ENCODE results near the gene CLMN.
"Not testable (repeated sequence)": the region's sequence is repeated elsewhere in the genome, so short reads cannot be mapped to it uniquely, and the experiment has no call there.

The CLMN gene

GRCh38 chr14:95285566-95285965, 34.1 kb downstream of the CLMN start:
- DNase-seq (ENCODE audit: low spot score) = no peak

GRCh38 chr14:95283802-95284201, 35.9 kb downstream of the CLMN start:
- DNase-seq (ENCODE audit: low spot score) = not testable (repeated sequence)

DNA sequence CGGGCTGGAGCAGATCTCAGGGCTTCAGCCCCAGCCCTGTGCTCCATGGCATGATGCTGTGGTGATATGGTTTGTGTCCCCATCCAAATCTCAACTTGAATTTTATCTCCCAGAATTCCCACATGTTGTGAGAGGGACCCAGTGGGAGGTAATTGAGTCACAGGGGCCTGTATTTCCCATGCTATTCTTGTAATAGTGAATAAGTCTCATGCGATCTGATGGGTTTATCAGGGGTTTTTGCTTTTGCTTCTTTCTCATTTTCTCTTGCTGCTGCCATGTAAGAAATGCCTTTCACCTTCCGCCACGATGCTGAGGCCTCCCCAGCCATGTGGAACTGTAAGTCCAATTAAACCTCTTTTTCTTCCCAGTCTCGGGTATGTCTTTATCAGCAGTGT, 36.7 kb downstream of the CLMN start:
- DNase-seq (ENCODE audit: low spot score) = not testable (repeated sequence)

GRCh38 chr14:95282354-95282985, 37.2 kb downstream of the CLMN start:
- no peak for DNase-seq (ENCODE audit: low spot score)

GRCh38 chr14:95281560-95282176, 38.0 kb downstream of the CLMN start:
- DNase-seq (ENCODE audit: low spot score) = no peak

DNA sequence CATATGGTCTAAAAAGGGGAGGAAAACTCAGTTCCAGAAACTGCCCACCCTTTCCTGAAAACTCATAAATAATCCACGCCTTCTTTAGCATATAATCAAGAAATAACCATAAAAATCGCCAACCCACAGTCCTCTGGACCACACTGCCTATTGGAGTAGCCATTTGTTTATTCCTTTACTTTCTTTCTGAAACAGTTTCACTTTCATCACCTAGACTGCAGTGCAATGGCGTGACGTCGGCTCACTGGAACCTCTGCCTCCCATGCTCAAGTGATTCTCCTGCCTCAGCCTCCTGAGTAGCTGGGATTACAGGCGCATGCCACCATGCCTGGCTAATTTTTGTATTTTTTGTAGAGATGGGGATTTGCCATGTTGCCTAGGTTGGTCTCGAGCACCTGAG, 44.2 kb downstream of the CLMN start:
- no peak for DNase-seq (ENCODE audit: low spot score)

DNA sequence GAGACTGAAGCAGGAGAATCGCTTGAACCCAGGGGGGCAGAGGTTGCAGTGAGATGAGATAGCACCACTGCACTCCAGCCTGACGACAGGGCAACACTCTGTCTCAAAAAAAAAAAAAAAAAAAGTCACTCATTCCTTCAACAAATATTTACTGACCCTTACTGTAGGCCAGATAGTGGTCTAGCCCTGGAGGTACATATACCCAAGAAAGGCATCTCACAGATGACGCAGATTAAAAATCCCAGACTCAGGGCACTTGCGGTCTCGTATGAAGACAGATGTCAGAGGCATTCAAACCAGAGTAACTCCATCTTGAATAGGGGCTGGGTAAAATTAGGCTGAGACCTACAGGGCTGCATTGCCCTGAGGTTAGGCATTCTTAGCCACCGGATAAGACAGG, 44.8 kb downstream of the CLMN start:
- DNase-seq (ENCODE audit: low spot score) = no peak

DNA sequence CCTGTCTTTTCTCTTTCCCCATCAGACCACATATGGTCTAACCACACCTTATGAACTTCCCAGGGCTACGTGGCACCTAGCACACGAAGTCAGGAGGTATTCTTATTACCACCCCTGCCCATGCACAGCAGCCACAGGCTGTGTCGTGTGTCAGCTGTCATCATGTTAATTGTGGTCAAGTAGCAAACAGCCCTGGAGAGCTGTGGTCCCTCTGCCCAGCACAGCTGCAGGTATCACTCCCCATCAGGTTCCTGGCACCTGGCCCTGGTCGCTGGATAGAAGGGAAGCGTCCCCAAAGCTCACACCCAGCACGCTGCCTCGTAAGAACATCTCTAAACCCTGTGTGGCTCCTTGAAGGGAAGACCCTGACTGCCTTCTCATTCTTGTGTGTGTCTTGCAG, 45.4 kb downstream of the CLMN start:
- DNase-seq (ENCODE audit: low spot score) = no peak

DNA sequence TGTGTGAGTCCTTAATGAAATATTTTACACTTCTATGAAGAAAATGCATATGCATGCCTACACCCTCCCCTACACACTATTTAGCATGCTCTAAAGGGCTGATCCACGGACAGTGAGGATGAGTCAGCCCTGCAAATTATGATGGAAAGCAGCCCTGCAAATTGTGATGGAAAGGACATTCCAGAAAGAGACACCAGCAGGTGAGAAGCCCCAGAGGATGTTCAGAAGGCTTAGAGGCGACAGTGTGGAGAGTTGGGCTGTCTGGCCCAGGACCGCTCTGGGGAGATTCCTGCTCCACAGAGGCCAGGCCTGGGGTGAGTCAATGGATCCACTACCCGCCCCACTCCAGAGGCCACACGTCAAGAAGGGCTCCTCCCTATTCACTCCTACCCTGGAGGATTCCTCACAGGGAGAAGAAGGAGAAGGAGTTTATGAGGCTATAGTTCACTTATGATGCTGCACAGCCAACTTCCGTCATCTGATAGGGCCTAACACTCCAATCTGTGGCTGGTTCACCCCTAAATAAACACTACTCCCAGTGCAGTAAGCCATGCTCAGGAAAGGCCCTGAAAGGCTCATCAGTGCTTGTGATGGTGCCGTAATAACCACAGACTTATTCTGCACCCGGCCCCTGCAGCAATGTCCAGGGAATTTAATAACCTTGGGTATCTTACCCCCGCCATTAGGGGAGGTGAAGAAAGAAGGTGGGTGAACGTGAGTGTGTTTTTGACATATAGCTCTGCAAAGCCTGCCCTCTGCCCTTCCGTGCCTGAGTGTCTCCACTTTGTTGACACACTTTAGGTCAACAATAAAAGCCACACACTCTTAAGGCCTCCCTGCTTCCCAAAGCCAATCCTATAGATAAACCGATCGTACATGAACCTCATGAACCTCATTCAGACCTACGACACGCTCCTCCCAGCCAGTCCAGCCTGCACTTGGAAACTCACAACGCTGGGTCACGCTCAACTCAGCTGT, 46.4 kb downstream of the CLMN start:
- DNase-seq (ENCODE audit: low spot score) = no peak

GRCh38 chr14:95272057-95272456, 47.7 kb downstream of the CLMN start:
- DNase-seq (ENCODE audit: low spot score) = no peak

DNA sequence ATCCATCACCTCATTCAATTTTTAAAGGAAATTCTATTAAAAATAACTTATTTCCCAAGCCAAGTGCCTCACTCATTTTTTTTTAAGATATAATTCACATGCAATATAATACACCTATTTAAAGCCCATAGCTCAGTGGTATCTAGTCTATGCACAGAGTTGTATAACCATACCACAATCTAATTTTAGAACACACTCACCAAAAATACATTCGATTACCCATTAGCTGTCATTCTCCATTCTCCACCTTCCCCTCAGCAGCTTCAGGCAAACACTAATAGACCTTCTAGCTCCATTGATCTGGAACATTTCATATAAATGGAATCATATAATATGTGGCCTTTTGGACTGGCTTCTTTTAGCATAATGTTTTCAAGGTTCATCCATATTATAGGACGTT, 49.5 kb downstream of the CLMN start:
- DNase-seq (ENCODE audit: low spot score) = no peak

DNA sequence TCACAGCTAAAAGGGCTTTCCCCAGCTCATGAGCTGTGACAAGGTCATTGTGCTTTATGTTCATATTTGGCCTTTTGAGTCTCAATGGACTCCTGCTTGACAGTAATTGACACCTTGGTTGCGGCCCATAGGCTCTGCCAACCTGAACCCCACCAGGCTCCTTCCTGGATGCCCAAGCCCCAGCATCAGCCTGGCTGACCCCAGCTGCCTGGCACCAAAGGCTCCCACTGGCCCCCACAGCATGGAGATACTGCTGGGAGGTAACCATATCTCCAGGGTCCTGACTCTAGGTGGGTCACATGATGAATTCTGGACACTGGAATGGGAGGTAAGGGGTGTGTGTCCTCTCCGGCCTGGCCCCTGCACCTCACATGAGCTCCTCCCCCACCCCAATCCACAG, 50.2 kb downstream of the CLMN start:
- no peak for DNase-seq (ENCODE audit: low spot score)

DNA sequence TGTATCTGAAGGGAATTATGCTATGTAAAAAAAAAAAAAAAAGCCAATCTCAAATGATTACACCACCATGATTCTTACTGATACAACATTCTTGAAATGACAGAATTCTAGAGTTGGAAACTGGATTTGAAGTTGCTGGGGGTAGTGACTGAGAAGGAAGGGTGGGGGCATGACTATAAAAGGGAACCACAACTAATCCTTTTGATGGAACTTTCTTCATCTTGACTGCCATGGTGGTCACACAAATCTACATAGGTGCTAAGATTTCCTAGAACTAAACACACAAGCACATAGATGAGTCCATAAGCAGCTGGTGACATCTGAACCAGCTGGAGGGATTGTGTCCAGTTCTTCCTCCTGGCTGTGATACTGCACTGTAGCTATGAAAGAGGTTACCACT, 51.4 kb downstream of the CLMN start:
- no peak for DNase-seq (ENCODE audit: low spot score)

- DNase-seq (ENCODE audit: low spot score) = no peak
These were observed 52.4 kb downstream of the CLMN start for GRCh38 chr14:95267306-95267705.

DNA sequence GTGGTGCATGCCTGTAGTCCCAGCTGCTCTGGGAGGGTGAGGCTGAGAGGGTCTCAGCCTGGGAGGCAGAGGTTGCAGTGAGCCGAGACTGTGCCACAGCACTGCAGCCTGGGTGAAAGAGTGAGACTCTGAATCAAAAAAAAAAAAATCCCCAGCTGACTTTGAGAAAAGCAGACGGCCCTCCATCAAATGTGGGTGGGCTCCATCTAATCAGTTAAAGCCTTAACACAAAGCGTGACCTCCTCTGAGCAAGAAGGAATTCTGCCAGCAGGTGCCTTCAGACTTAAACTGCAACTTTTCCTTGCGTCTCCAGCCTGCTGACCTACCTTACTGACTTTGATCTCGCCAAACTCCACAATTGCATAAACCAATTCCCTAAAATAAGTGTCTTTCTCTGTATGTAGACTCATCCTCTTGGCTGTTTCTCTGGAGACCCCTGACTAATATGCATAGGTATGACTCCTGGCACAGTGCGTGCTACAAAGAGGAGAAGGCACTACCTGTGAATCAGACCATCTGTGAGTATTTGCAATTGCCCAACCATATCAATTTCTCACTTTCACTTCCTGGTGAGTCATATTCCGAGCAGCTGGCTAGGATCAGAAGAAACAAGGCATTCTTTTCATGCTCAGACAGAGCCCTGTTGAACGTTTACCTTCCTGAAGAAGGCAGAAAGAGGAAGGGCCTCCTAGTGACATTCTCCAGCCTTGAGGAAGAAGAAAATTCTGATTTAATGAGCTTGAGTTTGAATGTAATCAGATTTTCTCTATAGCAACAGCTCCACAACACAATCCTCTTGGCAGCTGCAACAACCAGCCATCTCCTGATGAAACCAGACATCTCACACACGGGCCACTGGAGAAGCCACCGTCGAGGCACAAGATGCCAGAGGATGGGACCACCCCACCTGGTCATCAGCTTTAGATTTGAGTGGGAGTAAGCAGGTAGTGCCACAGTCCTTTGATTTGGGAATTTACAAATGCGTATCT, 54.3 kb downstream of the CLMN start:
- no peak for DNase-seq (ENCODE audit: low spot score)

- DNase-seq (ENCODE audit: low spot score) = no peak
These were observed 55.3 kb downstream of the CLMN start for GRCh38 chr14:95264271-95264973.

DNA sequence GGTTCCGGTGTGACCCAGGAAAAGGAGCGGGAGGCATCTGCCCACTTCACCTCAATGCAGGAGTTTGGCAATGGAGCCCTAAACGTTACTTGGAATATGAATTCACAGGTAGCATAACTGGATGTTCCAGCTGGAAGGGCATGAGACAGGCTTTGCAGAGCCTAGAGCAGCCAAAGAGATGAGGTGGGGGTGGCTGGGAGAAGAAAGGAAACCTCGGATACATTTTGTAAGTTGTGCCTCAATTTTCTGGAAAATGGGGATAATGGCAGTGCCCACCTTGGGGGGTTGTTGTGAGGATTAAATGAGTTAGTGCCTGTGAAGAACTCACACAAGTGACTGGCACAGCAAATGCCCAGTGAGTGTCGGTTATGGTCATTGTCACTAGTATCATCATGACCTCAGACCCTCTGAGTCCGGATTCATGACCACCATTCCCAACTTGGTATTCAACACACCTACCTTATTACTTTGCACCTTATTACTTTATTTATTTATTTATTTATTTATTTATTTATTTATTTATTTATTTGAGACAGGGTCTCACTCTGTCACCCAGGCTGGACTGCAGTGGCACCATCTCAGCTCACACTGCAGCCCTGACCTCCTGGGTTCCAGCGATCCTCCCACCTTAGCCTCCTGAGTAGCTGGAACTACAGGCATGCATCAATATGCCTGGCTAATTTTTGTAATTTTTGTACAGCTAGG, 56.0 kb downstream of the CLMN start:
- no peak for DNase-seq (ENCODE audit: low spot score)

DNA sequence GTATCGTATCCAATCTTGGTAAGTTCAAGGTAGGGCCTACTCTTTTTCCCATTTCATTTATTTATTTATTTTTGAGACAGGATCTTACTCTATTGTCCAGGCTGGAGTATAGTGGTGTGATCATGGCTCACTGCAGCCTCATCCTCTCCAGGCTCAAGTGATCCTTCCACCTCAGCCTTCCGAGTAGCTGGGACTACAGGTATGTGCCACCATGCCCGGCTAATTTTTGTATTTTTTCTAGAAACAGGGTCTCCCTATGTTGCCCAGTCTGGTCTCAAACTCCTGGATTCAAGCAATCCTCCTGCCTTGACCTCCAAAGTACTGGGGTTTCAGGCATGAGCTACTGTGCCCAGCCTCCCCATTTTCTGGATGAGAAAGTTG, 57.2 kb downstream of the CLMN start:
- no peak for DNase-seq (ENCODE audit: low spot score)

DNA sequence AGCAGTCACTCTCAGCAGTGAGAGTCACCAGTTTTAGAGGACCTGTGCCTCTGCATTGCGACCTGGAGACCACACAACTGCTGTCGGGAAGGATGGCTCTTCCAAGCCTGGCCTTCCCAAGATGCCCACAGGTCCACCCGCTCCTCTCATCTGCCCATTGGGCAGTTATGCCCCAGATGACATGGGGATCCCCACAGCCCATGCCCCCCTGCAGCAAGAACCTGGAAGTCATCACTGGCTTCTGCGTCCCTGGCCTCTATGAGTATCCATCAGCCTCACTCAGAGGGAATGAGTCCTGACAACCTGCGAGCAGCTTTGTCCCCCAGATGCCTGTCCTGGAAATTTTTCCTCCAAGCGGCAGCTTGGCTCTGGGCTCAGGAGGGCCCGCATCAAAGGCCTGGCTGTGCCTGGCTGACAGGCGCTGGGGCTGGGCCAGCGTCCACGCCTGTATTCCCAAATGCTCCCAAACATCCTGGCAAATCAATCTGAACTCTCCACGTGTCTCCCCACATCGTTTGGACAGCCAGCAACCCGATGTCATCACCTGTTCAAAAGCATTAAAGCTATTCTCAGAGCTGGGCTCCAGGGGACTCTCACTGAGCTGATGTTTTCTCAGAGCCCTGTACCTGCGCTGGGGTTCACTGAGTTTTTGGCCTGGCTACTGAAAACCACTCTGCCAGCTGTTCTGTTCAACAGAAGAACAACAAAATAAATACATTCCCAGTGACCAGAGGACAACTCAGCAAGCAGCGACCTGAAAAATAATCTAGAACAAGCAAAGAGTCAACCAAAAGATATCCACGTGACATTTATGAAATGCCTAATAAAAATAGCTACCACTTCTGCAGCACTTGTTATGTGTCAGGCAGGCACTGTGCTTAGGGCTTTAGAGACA, 57.8 kb downstream of the CLMN start:
- DNase-seq (ENCODE audit: low spot score) = no peak
